OCI-LY3 (cell line): ENCODE results near the gene TEX22.

Source experiments
- CTCF ChIP-seq: fragments of 200-600, 300-600 bp; sonication (generic); IDR thresholded peaks from 2 replicates; pipeline ENCODE4 v1.5.1; 2014; ENCODE audit warnings: antibody characterized with exemption, low read length, low read depth
- EZH2phosphoT487 ChIP-seq: fragments of 200-600 bp; shearing (Covaris generic); IDR thresholded peaks from 2 replicates; pipeline ENCODE4 v1.6.1; 2018; ENCODE audit warnings: antibody characterized with exemption, mixed run types, low read depth

- no peak for TF ChIP-seq CTCF
- no peak for TF ChIP-seq EZH2phosphoT487
Measured at GRCh38 chr14:105391541-105391940, 6.8 kb upstream of the TEX22 start.
